GM10266 (cell line): Measurements from ENCODE around the gene SLCO4A1.

Experiments
- DNase-seq: peaks from one replicate; pipeline ENCODE4 v3.0.0; 2012; ENCODE audit errors: extremely low spot score
- CTCF ChIP-seq: IDR thresholded peaks from 2 replicates; pipeline ENCODE4 v1.5.1; 2012; ENCODE audit warnings: mild to moderate bottlenecking, low read depth; ENCODE audit not compliant: control insufficient read depth, insufficient read depth; ENCODE audit errors: missing control alignments

SLCO4A1 gene

GRCh38 chr20:62700261-62700930 is 58.1 kb downstream of the SLCO4A1 start:
- no peak for TF ChIP-seq CTCF
- no peak for DNase-seq

- no peak for DNase-seq
- no peak for TF ChIP-seq CTCF
Observed at GRCh38 chr20:62701161-62702012, 59.1 kb downstream of the SLCO4A1 start.

GRCh38 chr20:62702013-62702300 is 59.7 kb downstream of the SLCO4A1 start:
- no peak for TF ChIP-seq CTCF
- no peak for DNase-seq

GRCh38 chr20:62702895-62703852 is 60.9 kb downstream of the SLCO4A1 start:
- TF ChIP-seq CTCF: no peak
- DNase-seq: no peak

GRCh38 chr20:62703853-62704228 is 61.5 kb downstream of the SLCO4A1 start:
- no peak for DNase-seq
- no peak for TF ChIP-seq CTCF

GRCh38 chr20:62704341-62704948 is 62.1 kb downstream of the SLCO4A1 start:
- no peak for DNase-seq
- TF ChIP-seq CTCF: no peak
